HG02763 (cell line): ENCODE results near the gene OVOL1.
A peak's percentile ranks its signal among the peaks of the same experiment; 100 is the strongest.
"Not testable (repeated sequence)": the region's sequence is repeated elsewhere in the genome, so short reads cannot be mapped to it uniquely, and the experiment has no call there.

Experiments used
- ATAC-seq: cut with Tn5 transposase; IDR thresholded peaks from one replicate; pipeline ENCODE4 v1.9.1; 2021; ENCODE audit warnings: mild to moderate bottlenecking, moderate library complexity; ENCODE audit not compliant: unreplicated experiment

The OVOL1 gene

DNA sequence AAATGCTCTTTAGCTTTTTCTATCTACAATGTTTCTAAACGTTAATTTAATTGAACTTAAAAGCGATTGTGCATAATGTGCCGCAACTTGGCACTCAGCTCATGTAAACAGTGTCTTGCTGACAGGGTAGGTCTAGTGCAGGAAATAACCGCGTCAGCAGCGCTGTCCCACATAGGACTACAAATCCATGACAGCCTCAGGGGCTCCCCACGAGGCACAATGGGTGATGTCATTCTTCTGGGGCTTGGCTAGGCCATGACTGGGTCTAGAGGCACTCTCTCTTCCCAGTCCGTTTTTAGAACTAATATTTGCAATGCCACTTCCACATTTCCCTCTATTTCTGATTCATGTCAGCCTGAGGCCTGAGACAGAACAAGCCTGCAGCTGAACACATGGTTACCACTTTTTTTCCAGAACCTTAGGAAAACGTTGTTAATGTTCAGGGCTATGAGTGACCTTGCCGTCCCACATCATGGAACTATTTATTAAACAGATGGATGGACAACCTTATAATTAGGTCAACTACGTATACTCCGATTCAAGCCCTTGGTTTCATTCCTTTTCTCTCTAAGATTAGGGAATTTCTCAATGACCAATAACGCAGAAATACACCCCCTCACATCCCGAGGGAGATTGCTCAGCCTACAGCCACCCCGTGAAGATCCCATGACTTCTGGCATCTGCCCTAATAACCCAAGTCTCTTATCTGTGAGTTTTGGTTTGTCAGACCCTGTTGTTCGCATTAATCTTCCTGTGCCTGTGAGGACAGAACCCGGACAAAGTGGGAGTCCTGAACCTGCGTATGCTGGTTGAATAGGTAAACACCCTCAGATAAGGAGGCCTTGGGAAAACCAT lies 27.5 kb downstream of the OVOL1 start:
- no peak for ATAC-seq

DNA sequence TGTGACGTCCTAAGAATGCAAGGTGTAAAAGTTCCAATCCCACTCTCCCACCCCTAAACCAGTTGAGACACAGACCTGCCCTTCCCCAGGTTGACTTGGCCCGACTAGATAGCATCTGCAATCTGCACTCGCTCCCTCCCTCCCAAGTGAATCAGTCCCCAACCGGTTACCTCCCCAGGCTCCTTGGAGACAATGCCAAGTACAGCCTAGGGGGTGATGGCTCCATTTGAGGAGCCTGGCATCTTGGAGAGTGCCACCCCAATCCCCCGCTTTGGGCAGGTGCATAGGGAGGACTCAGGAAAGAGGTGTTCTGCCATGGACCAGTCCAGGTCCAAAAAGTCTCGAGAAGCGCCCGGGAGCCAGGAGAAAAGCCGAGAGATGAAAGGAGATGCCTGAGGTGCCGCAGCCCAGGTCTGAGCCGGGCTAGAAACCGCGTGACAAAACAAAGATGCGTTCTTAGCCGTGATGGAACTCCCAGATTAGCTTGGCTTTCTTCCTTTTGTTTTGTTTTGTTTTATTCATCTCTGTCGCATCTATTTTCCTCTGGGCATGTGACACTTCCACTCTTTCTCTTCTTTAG lies 28.2 kb downstream of the OVOL1 start:
- no peak for ATAC-seq

DNA sequence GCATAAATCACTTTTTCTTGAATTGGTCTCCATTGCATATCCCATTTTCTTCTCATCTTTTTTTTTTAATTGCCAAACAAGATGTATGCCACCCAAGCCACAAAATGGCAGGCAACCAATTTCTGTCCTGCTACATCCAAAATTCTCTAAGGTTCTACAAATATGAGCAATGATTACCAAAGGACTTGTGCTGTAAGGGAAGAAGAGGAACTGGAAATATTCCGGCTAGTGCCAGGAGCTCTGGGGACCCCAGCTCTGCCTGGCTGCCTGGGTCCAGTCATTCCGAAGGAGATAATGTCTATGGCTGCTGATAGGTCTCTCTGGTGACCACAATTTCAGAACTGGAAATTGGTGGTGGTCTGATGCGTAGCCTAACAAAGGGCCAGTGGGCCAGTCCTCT lies 29.8 kb downstream of the OVOL1 start:
- ATAC-seq = no peak

DNA sequence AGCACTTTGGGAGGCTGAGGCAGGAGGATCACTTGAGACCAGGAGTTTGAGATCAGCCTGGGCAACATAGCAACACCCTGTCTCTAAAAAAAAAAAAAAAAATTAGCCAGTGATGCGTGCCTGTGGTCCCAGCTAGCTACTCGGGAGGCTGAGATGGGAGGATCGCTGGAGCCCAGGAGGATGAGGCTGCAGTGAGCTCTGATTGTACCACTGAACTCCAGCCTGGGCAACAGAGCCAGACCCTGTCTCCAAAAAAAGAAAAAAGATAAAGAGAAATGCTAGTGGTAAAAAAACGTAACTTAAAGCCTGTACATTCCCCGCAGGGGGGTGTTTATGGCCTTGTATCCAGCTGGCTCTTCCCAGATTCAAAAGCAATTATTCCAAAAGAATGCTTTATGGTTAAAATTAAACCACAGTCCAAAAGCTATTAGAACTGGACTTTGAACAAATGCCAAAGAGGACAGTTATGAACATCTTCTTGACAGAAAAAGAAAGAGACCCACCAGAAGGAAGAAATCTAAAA lies 30.5 kb downstream of the OVOL1 start:
- no peak for ATAC-seq

DNA sequence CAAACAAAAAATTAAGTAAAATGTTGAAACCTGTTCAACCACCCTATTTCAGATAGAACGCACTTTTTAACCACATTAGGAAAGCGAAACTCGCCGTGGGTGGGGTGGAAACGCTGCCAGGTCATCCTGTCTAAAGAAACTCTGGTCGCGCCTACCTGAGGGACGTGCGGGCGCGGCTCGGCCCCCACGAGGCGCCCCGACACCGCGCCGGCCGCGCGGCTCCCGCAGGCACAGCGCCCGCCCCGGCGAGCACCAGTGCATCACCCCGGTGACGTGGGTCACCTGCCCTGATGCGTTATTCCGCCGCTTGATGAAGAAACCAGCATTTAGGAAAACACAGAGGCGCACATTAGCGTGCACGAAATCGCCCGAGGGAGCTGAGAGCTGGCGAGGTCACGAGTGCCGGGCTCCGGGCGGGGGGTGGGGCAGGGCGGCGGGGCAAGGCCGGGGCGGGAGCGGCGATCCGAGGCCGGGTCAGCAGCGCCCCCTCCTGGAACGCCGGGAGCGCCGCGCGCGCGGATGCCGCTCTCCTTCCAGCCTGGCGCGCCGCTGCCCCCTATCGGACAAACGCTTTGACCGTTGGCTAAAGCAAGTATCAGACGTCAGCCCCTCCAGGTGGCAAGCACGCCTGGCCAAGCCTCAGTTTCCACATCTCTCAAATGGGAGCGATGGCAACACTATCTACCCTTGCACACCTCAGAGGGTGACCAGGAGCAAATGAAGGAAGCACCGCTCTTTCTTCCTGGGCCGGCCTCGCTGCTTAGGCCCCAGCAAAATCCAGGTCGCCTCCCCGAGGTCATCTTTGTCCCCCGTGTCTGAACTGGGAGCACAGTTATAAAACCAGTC lies 31.2 kb downstream of the OVOL1 start:
- ATAC-seq = peak; percentile 85

DNA sequence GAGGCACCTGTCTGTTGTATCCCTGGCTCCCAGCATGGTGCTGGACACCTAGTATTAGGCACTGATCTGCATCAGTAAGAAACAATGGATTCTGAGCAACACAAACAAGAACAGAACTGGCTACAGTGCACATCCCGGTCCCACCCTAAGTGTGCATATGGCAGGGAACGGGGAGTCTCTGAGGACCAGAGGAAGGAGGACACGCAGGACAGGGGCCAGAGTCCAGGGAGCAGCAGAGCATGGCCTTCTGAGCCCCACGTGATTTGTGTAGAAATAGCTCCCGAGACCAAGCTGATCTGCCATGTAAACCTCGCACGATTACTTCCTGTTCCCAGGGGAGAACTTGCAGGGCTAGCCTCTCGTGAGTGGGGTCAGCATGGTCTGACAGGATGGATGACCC lies 34.2 kb downstream of the OVOL1 start:
- no peak for ATAC-seq

DNA sequence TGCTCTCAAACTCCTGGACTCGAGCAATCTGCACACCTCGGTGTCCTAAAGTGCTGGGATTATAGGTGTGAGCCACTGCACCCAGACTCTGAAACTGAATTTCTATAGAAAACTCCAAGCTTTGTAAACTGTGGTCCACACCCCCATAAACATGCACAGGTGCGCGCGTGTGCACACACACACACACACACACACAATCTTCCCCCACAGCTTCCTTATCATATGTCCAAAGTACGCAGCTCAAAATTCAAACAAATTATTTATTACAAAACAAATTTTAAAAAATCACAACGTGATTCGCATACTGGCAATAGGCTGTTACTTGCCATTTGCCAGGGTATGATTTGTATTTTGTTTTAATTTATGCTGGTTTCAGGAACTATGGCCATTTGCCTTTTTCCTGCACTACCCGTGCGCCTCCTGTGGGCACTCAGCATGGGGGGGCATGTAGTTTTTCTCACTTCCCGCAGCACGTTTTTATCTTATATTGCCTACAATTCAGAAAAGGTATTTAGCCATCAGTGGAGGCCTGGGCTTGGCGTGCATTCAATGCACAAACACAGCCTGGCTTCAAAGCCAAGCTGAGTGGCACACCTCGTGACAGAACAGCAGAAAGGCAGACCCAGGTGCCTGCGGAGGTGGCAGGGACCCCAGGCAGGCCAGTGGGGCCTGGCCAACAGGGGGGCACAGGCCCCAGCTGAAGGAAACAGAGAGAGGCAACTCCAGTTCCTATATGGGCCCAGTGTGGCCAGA lies 36.1 kb downstream of the OVOL1 start:
- ATAC-seq = no peak

DNA sequence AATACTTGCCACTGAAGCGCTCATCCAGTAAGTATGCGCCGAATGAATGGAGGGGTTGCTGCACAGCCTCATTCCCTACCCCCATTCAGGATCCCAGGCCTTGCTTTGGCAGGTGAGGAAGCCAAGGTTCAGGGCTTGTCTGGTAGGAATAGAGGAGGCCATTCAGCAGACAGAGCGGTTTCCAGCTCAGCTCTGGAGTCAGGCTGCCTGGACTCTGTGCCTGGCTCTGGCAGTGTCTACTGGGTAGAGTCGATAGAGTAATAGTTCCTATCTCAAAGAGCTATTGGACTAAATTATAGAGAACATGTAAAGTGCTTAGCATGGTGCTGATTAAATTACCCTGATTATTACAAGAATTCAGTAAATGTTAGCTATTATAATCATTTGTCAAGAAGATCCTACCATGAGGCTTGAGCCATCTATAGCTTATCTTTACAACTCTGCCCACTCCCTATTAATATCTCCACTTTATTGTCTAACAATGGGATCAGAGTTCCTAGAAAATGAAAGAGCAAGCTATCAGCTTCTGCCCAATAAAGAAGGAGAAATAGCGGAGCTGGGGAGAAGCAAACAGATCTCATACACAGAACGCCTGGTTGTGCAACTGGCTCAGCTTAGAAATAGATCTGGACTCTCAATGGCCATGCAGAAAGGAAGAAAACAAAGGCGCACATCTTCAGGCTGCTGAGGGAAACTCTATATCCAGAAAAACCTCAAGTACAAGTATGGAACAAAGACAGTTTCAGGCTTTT lies 40.3 kb downstream of the OVOL1 start:
- ATAC-seq = no peak

DNA sequence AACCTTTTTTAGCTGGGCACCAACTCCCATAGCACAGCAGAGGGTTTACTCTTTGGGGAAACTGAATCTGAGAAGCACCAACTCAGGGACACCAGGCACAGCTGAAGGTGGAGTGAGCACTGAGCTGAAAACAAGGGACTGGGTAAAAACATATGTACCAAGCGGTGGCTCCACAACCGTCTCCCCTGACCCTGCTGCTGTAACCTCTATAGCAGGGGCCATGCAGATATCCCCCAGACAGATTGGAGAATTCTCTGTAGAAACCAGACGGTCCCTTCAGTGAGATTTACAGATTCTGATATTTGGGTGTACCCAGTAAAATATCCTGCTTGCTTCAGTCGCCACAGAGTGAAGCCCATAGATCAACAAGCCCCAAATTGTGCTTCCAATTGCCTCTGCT lies 42.6 kb downstream of the OVOL1 start:
- ATAC-seq = no peak

DNA sequence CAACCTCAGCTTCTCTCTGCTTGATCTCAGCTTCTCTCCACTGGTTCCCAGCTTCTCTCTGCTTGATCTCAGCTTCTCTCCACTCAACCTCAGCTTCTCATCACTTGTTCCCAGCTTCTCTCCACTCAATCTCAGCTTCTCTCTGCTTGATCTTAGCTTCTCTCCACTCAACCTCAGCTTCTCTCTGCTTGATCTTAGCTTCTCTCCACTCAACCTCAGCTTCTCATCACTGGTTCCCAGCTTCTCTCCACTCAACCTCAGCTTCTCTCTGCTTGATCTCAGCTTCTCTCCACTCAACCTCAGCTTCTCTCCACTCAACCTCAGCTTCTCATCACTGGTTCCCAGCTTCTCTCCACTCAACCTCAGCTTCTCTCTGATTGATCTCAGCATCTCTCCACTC lies 45.4 kb downstream of the OVOL1 start:
- not testable (repeated sequence) for ATAC-seq

DNA sequence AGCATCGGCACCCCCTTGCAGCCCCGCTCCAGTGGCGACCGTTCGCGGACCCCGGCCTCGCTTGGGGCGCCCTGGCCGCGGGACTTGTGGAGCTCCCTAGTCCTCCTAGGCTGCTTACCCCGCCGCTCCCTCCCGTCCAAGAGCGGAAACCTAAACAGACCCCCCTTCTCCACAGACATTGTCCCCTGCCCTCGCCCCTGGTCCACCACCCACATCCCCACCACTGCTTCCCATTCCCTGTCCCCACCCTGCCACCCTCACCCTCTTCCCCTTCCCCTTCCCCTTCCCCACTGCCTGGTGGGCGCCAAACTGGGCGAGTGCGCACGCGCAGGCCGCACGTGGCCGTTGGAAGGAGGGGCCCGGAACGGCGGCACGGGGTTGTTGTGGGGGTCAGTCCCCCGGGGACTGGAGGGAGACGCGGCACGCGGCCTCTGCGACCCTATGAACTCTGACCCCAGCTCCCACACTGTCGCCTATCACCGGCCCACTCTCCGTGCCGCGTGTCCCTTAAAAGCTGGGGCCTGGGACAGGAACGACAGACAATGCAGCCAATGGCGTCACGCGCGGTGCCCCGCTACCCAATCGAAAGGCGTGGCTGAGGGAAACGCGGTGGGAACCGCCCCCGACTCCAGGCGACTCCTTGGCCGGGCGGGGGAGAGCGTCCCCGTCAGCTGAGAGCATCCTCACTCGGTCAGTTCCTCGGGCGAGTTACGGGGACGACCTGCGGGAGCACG lies 46.6 kb downstream of the OVOL1 start, which contains the start of gene SNX32:
Gene SNX32, plus strand, starts transcription at position 667 of the 734 bp plus-strand sequence. CDS start 103 bp downstream, outside the sequence.
- ATAC-seq = peak; percentile 97

DNA sequence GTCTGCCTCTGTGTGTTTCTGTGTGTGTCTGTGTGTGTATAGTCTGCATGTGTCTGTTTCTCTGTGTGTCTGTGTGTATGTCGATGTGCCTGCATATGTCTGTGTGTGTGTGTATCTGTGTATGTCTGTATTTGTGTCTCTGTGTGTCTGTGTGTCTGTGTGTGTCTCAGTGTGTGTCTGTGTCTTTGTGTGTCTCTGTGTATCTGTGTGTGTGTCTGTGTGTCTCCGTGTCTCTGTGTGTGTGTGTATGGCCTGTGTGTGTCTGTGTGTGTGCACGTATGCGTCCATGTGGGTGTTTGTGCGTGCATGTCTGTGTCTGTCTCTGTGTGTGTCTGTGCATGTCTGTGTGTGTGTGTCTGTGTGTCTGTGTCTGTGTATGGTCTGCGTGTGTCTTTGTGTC lies 47.3 kb downstream of the OVOL1 start:
- ATAC-seq = no peak

DNA sequence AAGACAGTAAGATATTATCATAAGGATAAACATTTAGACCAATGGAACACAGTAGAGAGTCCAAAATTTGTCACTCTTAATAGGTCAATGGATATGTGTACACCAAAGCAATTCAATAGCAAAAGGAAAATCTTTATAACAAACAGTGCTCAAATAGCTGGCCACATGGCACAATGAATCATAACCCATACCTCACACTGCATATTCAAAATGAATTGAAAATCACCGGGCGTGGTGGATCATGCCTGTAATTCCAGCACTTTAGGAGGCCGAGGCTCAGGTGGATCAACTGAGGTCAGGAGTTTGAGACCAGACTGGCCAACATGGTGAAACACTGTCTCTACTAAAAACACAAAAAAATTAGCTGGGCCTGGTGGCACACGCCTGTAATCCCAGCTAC lies 55.3 kb downstream of the OVOL1 start:
- no peak for ATAC-seq

DNA sequence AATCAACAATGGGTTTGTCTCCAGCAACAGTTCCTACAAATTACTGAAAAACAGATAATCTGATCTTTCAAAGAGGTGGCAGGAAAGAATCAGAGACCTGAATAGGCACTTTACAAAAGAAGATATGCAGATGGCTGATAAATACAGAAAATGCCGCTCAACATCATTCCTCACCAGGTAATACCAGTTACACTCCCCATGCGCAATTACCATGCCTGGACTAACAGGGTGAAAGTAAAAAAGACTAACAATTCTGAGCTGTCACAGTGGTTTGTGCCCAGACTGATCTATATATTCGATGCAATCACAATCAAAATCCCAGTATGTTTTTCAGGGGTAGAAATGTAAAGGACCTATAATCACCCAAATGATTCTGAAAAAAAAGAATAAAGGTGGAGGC lies 56.9 kb downstream of the OVOL1 start:
- ATAC-seq = no peak

DNA sequence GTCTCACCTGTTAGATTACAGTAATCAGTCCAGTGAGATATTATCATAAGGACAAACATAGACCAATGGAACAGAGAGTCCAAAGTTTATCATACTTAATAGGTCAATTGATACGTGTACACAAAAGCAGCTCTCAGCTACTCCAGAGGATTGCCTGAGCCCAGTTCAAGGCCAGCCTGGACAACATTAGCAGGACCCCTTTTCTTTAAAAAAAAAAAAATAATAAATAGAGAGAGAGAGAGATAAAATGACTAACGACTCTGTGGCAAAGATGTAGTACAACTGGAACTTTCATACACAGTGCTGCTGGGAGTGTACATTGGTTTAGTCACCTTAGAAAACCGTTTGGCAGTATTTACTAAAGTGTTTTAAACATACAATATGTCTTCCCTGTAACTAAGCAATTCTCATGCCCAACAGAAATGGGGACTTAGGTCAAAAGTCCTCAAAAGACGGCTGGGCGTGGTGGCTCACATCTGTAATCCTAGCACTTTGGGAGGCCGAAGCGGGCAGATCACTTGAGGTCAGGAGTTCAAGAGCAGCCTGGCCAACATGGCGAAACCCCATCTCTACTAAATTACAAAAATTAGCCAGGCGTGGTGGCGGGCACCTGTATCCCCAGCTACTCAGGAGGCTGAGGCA lies 57.5 kb downstream of the OVOL1 start:
- no peak for ATAC-seq
